Measurements from ENCODE around the gene NPC1. TPM values are rescaled to one million over a fixed set of nuclear protein-coding genes. Genes with fewer than 3 reads are reported as not detected.
A peak's percentile ranks its signal among the peaks of the same experiment; 100 is the strongest.

NPC1 gene
- total RNA-seq, 1 donor from 2014 or later: 54.0 TPM

GRCh38 chr18:23548719-23549118, 37.6 kb downstream of the NPC1 start:
- DNase-seq (ENCODE audit: low read depth): no peak

- no peak for DNase-seq (ENCODE audit: low read depth)
Observed at GRCh38 chr18:23548275-23548674, 38.0 kb downstream of the NPC1 start.

GRCh38 chr18:23547846-23548245, 38.5 kb downstream of the NPC1 start:
- DNase-seq (ENCODE audit: low read depth): no peak

- no peak for DNase-seq (ENCODE audit: low read depth)
Observed at GRCh38 chr18:23547306-23547705, 39.0 kb downstream of the NPC1 start.

GRCh38 chr18:23545247-23545789, 41.0 kb downstream of the NPC1 start:
- no peak for DNase-seq (ENCODE audit: low read depth)

GRCh38 chr18:23542461-23542860, 43.8 kb downstream of the NPC1 start:
- no peak for DNase-seq (ENCODE audit: low read depth)

GRCh38 chr18:23541349-23542093, 44.8 kb downstream of the NPC1 start:
- no peak for DNase-seq (ENCODE audit: low read depth)

GRCh38 chr18:23540867-23541266, 45.4 kb downstream of the NPC1 start:
- DNase-seq (ENCODE audit: low read depth): no peak

GRCh38 chr18:23539911-23540525, 46.3 kb downstream of the NPC1 start:
- no peak for DNase-seq (ENCODE audit: low read depth)

- DNase-seq (ENCODE audit: low read depth): no peak
Observed at GRCh38 chr18:23539296-23539695, 47.0 kb downstream of the NPC1 start.

- no peak for DNase-seq (ENCODE audit: low read depth)
Observed at GRCh38 chr18:23538870-23539269, 47.4 kb downstream of the NPC1 start.

GRCh38 chr18:23538001-23538400, 48.3 kb downstream of the NPC1 start:
- DNase-seq (ENCODE audit: low read depth): no peak

- DNase-seq (ENCODE audit: low read depth): no peak
Observed at GRCh38 chr18:23537274-23537673, 49.0 kb downstream of the NPC1 start.

- no peak for DNase-seq (ENCODE audit: low read depth)
Observed at GRCh38 chr18:23536204-23536603, 50.1 kb downstream of the NPC1 start.

GRCh38 chr18:23534276-23534675, 52.0 kb downstream of the NPC1 start:
- no peak for DNase-seq (ENCODE audit: low read depth)

- no peak for DNase-seq (ENCODE audit: low read depth)
Observed at GRCh38 chr18:23532848-23533247, 53.5 kb downstream of the NPC1 start.

- no peak for DNase-seq (ENCODE audit: low read depth)
Observed at GRCh38 chr18:23531912-23532311, 54.4 kb downstream of the NPC1 start.

- DNase-seq (ENCODE audit: low read depth): no peak
Observed at GRCh38 chr18:23530195-23530594, 56.1 kb downstream of the NPC1 start.

GRCh38 chr18:23529604-23530003, 56.7 kb downstream of the NPC1 start:
- no peak for DNase-seq (ENCODE audit: low read depth)

- peak; percentile 80 for DNase-seq (ENCODE audit: low read depth)
Observed at GRCh38 chr18:23528580-23529472, 57.5 kb downstream of the NPC1 start.

- DNase-seq (ENCODE audit: low read depth): no peak
Observed at GRCh38 chr18:23526501-23527063, 59.7 kb downstream of the NPC1 start.

Data from myocyte (in vitro differentiated cells).